ENCODE results near the gene CCDC120.
A peak's percentile ranks its signal among the peaks of the same experiment; 100 is the strongest.

The CCDC120 gene

GRCh38 chrX:49064303-49064702 is 5.5 kb downstream of the CCDC120 start:
- no peak for DNase-seq

GRCh38 chrX:49064735-49065134 is 5.9 kb downstream of the CCDC120 start:
- DNase-seq = no peak

GRCh38 chrX:49066278-49066677 is 7.5 kb downstream of the CCDC120 start:
- DNase-seq = no peak

DNA sequence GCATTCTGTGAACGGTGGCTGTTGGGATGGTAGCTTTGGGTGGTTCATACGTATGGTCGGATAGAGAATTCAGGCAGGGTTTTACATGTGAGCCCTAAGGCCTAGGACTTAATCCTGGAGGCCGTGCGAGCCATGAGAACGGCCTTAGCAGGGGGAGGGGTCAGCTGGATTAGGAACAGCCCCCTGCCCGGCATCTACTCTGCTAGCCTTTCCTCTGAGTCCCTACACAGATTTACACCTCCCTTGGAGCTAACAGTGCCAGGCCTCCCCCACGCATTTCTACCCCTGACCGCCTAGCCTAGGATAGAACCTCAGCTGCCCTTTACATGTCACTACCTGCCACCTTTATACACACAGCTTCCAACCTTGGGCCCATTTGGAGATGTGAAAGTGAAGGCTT is 7.9 kb downstream of the CCDC120 start:
- DNase-seq = no peak

GRCh38 chrX:49067285-49068120 is 8.7 kb downstream of the CCDC120 start:
- no peak for DNase-seq

DNA sequence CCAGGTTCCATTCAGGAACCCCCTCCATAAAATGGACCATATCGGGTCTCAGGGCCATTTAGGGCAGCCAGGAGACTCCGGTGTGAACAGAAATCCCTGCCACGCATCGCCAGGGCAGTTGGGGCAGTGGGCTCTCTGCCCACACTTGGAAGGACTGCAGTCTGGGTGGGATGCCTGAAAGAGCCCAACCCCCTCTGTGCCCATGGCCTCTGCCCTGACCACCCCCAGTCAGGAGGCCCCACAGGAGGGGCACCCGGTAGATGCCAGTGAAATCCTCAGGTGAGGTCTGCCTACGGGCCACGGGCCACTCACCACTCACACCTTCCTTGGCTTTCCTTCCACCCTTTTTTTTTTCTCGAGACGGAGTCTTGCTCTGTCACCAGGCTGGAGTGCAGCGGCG is 10.2 kb downstream of the CCDC120 start:
- no peak for DNase-seq

- DNase-seq = no peak
Measured at GRCh38 chrX:49070988-49071387, 12.2 kb downstream of the CCDC120 start.

- DNase-seq = no peak
Measured at GRCh38 chrX:49071877-49072711, 13.3 kb downstream of the CCDC120 start.

DNA sequence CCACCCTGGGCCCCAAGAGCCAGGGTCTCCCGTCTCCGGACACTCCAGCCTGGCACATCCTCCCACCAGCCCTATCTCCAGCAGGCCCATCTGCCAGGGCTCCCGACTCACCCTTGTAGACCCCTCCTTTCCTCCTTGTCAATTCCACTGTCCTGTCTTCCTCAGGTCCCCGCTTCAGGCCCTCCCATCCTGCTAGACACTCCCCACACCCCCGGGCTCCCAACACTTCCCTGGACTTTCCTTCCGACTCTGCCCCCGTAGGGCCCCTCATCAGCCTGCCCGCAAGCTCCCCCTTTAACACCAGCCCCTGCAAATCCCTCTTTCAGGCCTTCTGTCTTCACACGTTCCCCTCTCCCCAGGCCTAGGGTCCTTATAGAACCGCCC is 13.9 kb downstream of the CCDC120 start:
- no peak for DNase-seq

DNA sequence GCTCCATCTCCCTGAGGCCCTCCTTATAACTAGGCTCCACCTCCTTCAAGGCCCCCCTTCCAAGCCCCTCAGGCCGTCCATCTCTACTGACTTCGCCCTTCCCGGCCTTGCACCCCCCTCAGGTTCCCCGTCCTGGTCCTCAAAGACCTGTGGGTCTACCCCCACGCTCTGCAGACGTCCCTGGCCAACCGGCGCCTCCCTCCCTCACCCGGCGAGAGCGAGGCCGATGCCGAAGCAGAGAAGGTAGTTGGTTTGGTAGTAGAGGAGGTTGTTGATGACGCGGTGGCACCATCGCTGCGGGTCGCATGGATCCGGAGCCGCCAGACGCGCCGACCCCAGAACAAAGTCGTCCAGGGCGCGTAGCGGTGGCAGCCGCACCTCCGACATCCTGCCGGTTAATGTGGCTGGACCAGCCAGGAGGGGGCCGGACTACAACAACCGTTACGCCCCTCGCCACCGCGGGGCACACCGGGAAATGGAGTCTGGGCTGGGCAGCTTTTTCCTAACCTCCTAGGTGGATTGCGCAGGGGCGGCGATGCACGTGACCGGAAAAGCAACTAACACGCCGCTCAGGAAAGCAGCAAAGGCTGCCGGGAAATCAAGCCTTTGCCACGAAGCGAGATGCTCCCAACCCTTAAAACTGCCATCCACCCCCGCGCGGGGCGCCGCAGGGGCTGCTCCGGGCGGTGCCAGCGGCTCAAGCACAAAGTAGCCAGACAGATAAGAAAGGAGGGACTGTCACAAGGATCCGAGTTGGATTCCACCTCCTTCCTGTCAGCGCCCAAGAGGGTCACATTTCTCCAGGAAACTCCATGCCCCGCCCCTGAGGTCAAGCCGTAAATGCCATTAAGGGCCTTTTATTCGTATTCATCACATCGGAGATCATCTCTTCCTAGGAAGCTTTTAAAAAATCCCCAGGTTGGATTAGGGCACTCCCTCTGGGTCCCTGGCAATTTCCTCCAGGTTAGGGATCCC is 15.1 kb downstream of the CCDC120 start, which contains the start of gene PRAF2:
TSS of gene PRAF2 (minus strand) at position 402 of the 975 bp plus-strand sequence. CDS start at position 387, 15 bp downstream.
- DNase-seq = peak; percentile 87

GRCh38 chrX:49075347-49075746 is 16.5 kb downstream of the CCDC120 start:
- no peak for DNase-seq

DNA sequence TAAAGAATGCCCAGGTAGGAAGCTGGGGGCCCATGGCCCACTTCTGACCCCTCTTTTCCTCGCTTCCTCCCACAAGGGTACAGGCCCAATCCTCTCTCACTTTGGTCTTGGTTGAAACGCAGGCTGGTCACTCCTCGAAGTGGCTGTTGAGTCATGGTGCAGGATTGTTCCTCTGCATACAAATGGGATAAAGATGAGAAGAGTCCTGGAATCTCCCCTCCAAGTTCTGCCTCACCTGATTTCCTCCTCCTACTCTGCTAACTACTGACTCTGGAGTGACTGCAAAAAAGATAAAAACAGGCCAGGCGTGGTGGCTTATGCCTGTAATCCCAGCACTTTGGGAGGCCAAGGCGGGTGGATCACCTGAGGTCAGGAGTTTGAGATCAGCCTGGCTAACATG is 19.1 kb downstream of the CCDC120 start:
- DNase-seq = no peak

GRCh38 chrX:49079489-49080428 is 21.0 kb downstream of the CCDC120 start, which contains the start of gene WDR45:
TSS of gene WDR45 (minus strand) at chrX:49079887. CDS start at chrX:49078095, 1,792 bp downstream.
- peak; percentile 66 for DNase-seq

DNA sequence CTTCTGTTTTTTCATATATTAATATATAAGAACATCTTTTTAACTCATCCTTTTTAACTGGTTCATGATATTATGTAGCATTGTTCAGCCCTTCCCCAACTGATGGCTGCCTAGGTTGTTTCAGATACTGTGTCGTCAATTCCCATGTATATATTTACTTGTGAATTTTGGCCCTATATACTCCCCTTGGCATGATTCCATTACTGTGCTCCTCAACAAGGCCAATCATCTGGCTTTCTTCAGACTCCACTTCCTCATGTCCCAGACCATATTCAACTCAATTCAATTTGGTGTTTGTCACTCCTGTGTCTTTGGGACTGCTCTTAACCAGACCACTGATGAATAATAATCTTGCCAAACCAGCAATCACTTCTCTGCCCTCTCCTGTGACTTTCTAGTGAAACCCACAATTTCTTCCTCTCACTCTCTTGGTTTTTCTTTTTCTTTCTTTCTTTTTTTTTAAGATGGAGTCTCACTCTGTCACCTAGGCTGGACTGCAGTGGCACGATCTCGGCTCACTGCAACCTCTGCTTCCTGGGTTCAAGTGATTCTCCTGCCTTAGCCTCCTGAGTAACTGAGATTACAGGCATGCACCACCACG is 23.6 kb downstream of the CCDC120 start:
- no peak for DNase-seq

DNA sequence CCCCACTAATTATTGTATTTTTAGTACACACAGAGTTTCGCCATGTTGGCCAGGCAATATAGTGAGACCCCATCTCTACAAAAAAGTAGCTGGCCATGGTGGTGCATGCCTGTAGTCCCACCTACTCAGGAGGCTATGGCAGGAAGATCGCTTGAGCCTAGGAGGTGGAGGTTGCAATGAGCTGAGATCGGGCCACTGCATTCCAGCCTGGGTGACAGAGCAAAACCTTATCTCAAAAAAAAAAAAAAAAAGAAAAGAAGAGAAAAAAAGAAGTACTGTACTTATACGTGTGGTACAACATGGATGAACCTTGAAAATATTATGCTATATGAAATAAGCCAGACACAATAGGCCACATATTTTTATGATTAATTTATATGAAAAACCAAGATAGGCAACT is 30.8 kb downstream of the CCDC120 start:
- no peak for DNase-seq

DNA sequence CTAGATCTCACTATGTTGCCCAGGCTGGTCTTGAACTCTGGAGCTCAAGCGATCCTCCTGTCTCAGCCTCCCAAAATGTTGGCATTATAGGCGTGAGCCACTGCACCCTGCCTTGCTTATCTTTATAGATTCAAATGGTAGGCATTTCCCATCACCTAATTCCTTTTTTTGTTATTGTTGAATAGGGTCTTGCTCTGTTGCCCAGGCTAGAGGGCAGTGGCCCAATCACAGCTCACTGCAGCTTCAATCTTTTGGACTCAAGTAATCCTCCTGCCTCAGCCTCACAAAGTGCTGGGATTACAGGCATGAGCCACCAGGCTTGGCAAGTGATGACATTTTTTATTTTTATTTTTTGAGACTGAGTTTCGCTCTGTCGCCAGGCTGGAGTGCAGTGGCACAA is 37.6 kb downstream of the CCDC120 start:
- no peak for DNase-seq

DNA sequence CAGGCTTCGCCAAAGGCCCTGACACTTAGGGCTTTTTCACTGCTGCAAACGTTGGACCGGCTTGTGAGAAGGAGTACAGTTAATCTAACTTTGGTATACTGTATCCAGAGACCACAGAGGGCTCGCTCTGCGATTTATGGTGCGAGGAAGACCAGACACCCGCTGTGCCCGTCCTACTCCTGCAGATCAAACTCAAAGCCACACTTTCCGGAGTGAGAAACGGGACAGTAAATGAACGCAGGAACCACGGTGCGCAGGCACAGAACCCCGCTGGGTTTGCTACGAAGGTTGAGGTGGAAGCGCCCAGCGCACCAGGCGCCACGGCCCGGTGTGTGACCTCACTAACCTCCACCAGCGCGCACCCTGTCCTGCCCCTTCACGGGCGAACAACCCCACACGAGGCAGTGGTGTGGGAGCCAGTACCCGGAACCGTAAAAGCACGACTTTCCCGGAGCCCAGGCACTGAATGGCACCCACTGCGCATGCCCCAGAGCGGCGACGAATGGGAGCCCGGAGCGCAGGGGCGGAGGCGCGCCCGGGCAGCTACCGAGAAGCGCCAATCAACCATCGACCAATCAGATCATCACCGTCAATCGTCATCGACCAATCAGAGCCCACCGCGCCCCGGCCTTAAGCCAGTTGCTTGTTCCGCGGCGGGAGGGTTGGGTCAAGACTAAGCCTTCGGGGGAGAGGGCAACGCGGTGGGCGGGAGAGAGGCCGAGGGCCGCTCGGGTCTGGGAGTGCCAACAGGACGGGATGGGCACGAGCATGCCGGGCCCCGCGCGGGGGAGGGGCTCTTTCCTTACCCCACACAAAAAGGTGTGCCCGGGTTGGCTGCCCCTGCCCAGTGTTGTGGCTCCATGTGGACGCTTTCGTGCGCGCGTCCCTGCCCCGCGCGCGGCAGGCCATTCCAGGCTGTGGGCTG is 42.2 kb downstream of the CCDC120 start:
- DNase-seq = peak; percentile 84

- no peak for DNase-seq
Measured at GRCh38 chrX:49101629-49101984, 42.8 kb downstream of the CCDC120 start.

DNA sequence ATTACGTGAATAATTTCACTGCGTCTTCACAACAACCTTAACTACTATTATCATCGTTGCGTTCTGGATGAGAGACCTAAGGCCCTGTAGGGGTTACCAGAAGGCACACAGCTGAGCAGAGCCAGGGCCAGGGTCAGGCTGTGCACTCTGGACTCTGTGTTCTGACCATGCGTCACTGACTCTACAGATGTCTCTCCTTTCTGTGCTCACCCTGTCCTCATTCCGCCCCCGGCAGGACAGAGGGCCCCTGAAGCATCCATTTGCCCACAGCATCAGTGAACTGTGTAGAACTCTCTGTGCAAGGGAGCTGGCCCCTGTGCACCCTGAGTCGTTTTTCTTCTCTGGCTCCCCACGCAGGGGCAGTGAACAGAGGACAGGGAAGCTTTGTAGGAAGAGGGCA is 43.4 kb downstream of the CCDC120 start:
- DNase-seq = no peak

GRCh38 chrX:49103637-49104036 is 44.8 kb downstream of the CCDC120 start:
- no peak for DNase-seq
